Measurements from ENCODE around the gene MOV10. TPM values are rescaled to one million over a fixed set of nuclear protein-coding genes. Genes with fewer than 3 reads are reported as not detected.

Gene MOV10
- total RNA-seq, 4 donors from 2014 or later, result 75.3 to 161 (median 143) TPM

- H3K9me3 ChIP-seq, result no peaks in the 10 kb centered on the region
- no peaks in the 10 kb centered on the region for H3K36me3 ChIP-seq
- no peak overlapping the region for H3K27ac ChIP-seq
- TF ChIP-seq POLR2A (IDR thresholded peaks at IDR 0.05) (no peak), CTCF (IDR thresholded peaks at IDR 0.05) (no peak)
- no peaks in the 10 kb centered on the region for H3K27me3 ChIP-seq
- peaks cover 0 to 23% (median 9%) of the 10 kb centered on the region in 4 donors for H3K4me1 ChIP-seq
- no peak overlapping the region for H3K4me3 ChIP-seq
- no peak for DNase-seq
Observed at GRCh38 chr1:112710586-112710985, 36.1 kb downstream of the MOV10 start.

- H3K4me3 ChIP-seq, result no peak overlapping the region
- no peaks in the 10 kb centered on the region for H3K36me3 ChIP-seq
- no peak overlapping the region for H3K27ac ChIP-seq
- H3K27me3 ChIP-seq, result no peaks in the 10 kb centered on the region
- H3K9me3 ChIP-seq, result no peaks in the 10 kb centered on the region
- TF ChIP-seq POLR2A (IDR thresholded peaks at IDR 0.05) (no peak), CTCF (IDR thresholded peaks at IDR 0.05) (no peak)
- DNase-seq, result no peak
- H3K4me1 ChIP-seq, result peaks cover 0 to 19% (median 7%) of the 10 kb centered on the region in 4 donors
Observed at GRCh38 chr1:112711041-112711440, 36.6 kb downstream of the MOV10 start.

DNA sequence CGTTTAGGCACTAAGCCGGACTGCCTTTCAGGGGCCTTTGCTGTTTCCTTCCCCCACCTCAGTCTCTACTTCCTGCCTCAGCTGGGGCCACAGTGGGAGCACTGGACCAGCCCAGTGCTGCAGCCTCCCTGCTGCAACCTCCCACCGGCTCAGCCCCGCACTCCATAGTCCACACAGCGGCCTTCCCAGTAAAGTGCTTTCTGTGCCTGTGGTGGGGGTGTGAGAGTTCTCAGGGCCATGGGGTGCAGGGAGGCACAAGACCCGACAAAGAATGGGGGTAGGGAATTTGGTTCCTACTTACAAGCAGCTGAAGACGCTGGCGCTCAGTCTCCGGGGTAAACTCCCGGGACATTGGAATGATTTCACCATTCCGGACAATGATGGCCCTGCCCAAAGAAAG lies 37.2 kb downstream of the MOV10 start:
- TF ChIP-seq CTCF (IDR thresholded peaks at IDR 0.05) (no peak), POLR2A (IDR thresholded peaks at IDR 0.05) (no peak)
- no peaks in the 10 kb centered on the region for H3K9me3 ChIP-seq
- H3K27ac ChIP-seq, result no peak overlapping the region
- no peak for DNase-seq
- no peaks in the 10 kb centered on the region for H3K36me3 ChIP-seq
- peaks cover 0 to 19% (median 7%) of the 10 kb centered on the region in 4 donors for H3K4me1 ChIP-seq
- H3K4me3 ChIP-seq, result no peak overlapping the region
- H3K27me3 ChIP-seq, result no peaks in the 10 kb centered on the region

DNA sequence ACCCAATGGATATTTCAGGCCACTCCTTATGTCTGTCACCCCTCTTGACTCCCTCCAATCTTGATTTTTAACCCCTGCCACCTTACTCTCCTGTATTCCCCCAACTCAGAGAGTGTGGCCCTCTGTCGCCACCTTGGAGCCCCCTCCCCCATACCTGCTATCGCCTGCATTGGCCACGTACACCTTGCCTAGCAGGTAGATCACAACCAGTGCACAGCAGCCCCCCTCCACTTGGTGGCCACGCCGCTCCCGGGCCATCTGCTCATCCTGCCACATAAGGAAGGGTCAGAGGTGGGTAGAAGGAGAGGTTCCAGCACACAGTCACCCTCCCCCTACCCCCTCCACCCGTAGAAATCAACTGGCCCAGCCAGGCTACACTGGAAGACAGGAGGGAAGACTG lies 37.7 kb downstream of the MOV10 start:
- H3K4me1 ChIP-seq, result peaks cover 0 to 19% (median 7%) of the 10 kb centered on the region in 4 donors
- no peaks in the 10 kb centered on the region for H3K36me3 ChIP-seq
- no peak for TF ChIP-seq POLR2A (IDR thresholded peaks at IDR 0.05)
- TF ChIP-seq CTCF (IDR thresholded peaks at IDR 0.05), result no peak
- no peak overlapping the region for H3K4me3 ChIP-seq
- DNase-seq, result no peak
- no peaks in the 10 kb centered on the region for H3K27me3 ChIP-seq
- H3K27ac ChIP-seq, result no peak overlapping the region
- no peaks in the 10 kb centered on the region for H3K9me3 ChIP-seq

- no peaks in the 10 kb centered on the region for H3K27me3 ChIP-seq
- peaks cover 0 to 15% (median 7%) of the 10 kb centered on the region in 4 donors for H3K4me1 ChIP-seq
- TF ChIP-seq POLR2A (IDR thresholded peaks at IDR 0.05) (no peak), CTCF (IDR thresholded peaks at IDR 0.05) (no peak)
- no peak overlapping the region for H3K4me3 ChIP-seq
- no peak overlapping the region for H3K27ac ChIP-seq
- no peaks in the 10 kb centered on the region for H3K9me3 ChIP-seq
- no peak for DNase-seq
- no peaks in the 10 kb centered on the region for H3K36me3 ChIP-seq
Observed at GRCh38 chr1:112712701-112713128, 38.3 kb downstream of the MOV10 start.
